K562 (cell line): ENCODE measurements around the gene SLC5A5. TPM values are rescaled to one million over a fixed set of nuclear protein-coding genes. Genes with fewer than 3 reads are reported as not detected.

Experiments
- BCOR ChIP-seq: fragments of 450-650 bp; IDR thresholded peaks from 2 replicates; pipeline ENCODE4 v1.6.1; 2016
- CBFA2T3 ChIP-seq: fragments of 450-650 bp; IDR thresholded peaks from 2 replicates; pipeline ENCODE4 v1.6.1; 2017
- CTCFL ChIP-seq: IDR thresholded peaks from 2 replicates; pipeline ENCODE4 v1.6.1; 2011; ENCODE audit warnings: borderline replicate concordance, low read depth, mild to moderate bottlenecking, moderate library complexity, low read length; ENCODE audit not compliant: insufficient read depth, poor library complexity, severe bottlenecking
- FOXP4 ChIP-seq: sonication (generic); formaldehyde crosslinking; IDR thresholded peaks from 2 replicates; pipeline ENCODE4 v1.8.0; 2022; ENCODE audit warnings: mild to moderate bottlenecking, missing genetic modification reagents, borderline replicate concordance
- HCFC1 ChIP-seq: IDR thresholded peaks from 2 replicates; pipeline ENCODE4 v1.6.1; 2012; ENCODE audit warnings: low read depth, low read length, improper control_type of control experiment
- HLTF ChIP-seq: fragments of 450-650 bp; IDR thresholded peaks from 2 replicates; pipeline ENCODE4 v1.6.1; 2016
- HNRNPLL ChIP-seq: fragments of 200-400 bp; formaldehyde crosslinking; IDR thresholded peaks from 2 replicates; pipeline ENCODE4 v1.6.1; 2017; ENCODE audit warnings: low read length, low read depth, mild to moderate bottlenecking; ENCODE audit not compliant: poor library complexity, severe bottlenecking
- L3MBTL2 ChIP-seq: fragments of 450-650 bp; IDR thresholded peaks from 2 replicates; pipeline ENCODE4 v1.6.1; 2016; ENCODE audit warnings: mild to moderate bottlenecking, moderate library complexity
- NFE2L1 ChIP-seq: fragments of 450-650 bp; IDR thresholded peaks from 2 replicates; pipeline ENCODE4 v1.6.1; 2016; ENCODE audit warnings: missing genetic modification characterization, low read depth, mild to moderate bottlenecking, missing compliant biosample characterization, moderate library complexity, borderline replicate concordance
- POLR2G ChIP-seq: fragments of 200-400 bp; formaldehyde crosslinking; IDR thresholded peaks from 2 replicates; pipeline ENCODE4 v1.6.1; 2017; ENCODE audit warnings: low read depth, mild to moderate bottlenecking, antibody characterized with exemption, low read length, moderate library complexity
- SUPT5H ChIP-seq: fragments of 450-650 bp; IDR thresholded peaks from 2 replicates; pipeline ENCODE4 v1.6.1; 2016
- ZBTB33 ChIP-seq: sonication (generic); formaldehyde crosslinking; IDR thresholded peaks from 2 replicates; pipeline ENCODE4 v1.8.1; 2023; ENCODE audit warnings: mild to moderate bottlenecking, missing genetic modification reagents
- ZNF232 ChIP-seq: sonication (generic); formaldehyde crosslinking; IDR thresholded peaks from 2 replicates; pipeline ENCODE4 v1.8.0; 2022; ENCODE audit warnings: mild to moderate bottlenecking, missing genetic modification reagents
- ZNF431 ChIP-seq: sonication (generic); formaldehyde crosslinking; IDR thresholded peaks from 2 replicates; pipeline ENCODE4 v1.8.0; 2022; ENCODE audit warnings: mild to moderate bottlenecking, missing genetic modification reagents
- polyA plus RNA-seq, 8 experiments: library from polyadenylated mRNA; depleted of rRNA in 4 of 8; stranded (reverse) in 5 of 8; unstranded in 3 of 8; fragments of >200 nt; fragmentation: Nextera tagmentation in 2 of 8; fragmentation: Illumina TruSeq in 1 of 8; extraction: Ambion mirVana in 2 of 8; extraction: Trizol in 1 of 8; gene quantifications; 2 replicates each; pipeline versions ENCODE4 v1.2.1 to v1.2.3, GENCODE V29; 2011 to 2014; ENCODE audit warnings: inconsistent platforms in 1 of 8, missing spikeins in 1 of 8
- total RNA-seq, 7 experiments: library from RNA; depleted of rRNA in 6 of 7; stranded (reverse); fragments of >200 nt in 6 of 7; fragmentation: Illumina TruSeq in 2 of 7; extraction: Trizol in 2 of 7; gene quantifications; 2 replicates each; pipeline versions ENCODE4 v1.2.1 to v1.2.3, GENCODE V29; 2011 to 2021; ENCODE audit warnings: low replicate concordance in 1 of 7
- TF ChIP-seq, protein P1 (sequence below): fragments of 250-450 bp; sonication (Bioruptor Pico); IDR thresholded peaks from 2 replicates; pipeline ENCODE4 v1.4.0; 2020

SLC5A5 gene
- total and polyA plus RNA-seq, 9 of the 15 experiments (the other 6 are each of a cell fraction or from before 2014, with no cell fraction given): 0.10 to 0.73 (median 0.23) TPM

- TF ChIP-seq, protein P1, sequence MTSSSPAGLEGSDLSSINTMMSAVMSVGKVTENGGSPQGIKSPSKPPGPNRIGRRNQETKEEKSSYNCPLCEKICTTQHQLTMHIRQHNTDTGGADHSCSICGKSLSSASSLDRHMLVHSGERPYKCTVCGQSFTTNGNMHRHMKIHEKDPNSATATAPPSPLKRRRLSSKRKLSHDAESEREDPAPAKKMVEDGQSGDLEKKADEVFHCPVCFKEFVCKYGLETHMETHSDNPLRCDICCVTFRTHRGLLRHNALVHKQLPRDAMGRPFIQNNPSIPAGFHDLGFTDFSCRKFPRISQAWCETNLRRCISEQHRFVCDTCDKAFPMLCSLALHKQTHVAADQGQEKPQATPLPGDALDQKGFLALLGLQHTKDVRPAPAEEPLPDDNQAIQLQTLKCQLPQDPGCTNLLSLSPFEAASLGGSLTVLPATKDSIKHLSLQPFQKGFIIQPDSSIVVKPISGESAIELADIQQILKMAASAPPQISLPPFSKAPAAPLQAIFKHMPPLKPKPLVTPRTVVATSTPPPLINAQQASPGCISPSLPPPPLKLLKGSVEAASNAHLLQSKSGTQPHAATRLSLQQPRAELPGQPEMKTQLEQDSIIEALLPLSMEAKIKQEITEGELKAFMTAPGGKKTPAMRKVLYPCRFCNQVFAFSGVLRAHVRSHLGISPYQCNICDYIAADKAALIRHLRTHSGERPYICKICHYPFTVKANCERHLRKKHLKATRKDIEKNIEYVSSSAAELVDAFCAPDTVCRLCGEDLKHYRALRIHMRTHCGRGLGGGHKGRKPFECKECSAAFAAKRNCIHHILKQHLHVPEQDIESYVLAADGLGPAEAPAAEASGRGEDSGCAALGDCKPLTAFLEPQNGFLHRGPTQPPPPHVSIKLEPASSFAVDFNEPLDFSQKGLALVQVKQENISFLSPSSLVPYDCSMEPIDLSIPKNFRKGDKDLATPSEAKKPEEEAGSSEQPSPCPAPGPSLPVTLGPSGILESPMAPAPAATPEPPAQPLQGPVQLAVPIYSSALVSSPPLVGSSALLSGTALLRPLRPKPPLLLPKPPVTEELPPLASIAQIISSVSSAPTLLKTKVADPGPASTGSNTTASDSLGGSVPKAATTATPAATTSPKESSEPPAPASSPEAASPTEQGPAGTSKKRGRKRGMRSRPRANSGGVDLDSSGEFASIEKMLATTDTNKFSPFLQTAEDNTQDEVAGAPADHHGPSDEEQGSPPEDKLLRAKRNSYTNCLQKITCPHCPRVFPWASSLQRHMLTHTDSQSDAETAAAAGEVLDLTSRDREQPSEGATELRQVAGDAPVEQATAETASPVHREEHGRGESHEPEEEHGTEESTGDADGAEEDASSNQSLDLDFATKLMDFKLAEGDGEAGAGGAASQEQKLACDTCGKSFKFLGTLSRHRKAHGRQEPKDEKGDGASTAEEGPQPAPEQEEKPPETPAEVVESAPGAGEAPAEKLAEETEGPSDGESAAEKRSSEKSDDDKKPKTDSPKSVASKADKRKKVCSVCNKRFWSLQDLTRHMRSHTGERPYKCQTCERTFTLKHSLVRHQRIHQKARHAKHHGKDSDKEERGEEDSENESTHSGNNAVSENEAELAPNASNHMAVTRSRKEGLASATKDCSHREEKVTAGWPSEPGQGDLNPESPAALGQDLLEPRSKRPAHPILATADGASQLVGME (CRISPR knock-in tag): peak; percentile 89; the same call in 1 of the 2 replicates
- TF ChIP-seq HCFC1 (peak; percentile 16; the same call in 1 of the 2 replicates), NFE2L1 (tag) (no peak), ZNF232 (CRISPR knock-in tag) (peak; percentile 83), CTCFL (no peak), L3MBTL2 (peak; percentile 99), HNRNPLL (no peak), SUPT5H (peak; percentile 79), POLR2G (peak; percentile 89), BCOR (peak; percentile 60; the same call in 1 of the 2 replicates), FOXP4 (CRISPR knock-in tag) (peak; percentile 98), ZNF431 (CRISPR knock-in tag) (peak; percentile 88), ZBTB33 (CRISPR knock-in tag) (peak; percentile 88), CBFA2T3 (0 out of 2 replicates have a peak, but pooled peaks have one; percentile 4), HLTF (0 out of 2 replicates have a peak, but pooled peaks have one; percentile 37)
Observed at GRCh38 chr19:17841810-17842662, 29.7 kb upstream of the SLC5A5 start (continued).
